ENCODE measurements around the gene FKBP3.
"Not testable (repeated sequence)": the region's sequence is repeated elsewhere in the genome, so short reads cannot be mapped to it uniquely, and the experiment has no call there.

Gene FKBP3

DNA sequence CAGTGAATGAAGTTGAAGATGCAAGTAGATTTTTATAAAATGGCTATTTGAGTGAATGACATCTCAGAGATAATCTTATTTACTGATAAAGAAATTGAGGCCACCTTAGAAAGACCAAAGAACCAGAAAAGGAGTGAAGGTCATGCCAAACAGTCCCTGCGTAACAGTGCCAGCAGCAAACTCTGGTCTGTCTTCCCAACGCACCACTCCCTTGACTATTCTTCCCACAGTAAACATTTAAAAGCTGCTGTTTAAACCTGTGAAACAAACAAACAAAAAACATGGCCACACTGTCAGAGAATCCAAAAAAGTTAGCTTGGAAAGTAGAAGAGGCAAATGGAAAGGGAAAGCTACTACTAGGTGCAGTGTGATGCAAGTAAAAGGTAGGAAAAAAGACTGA, 51.9 kb downstream of the FKBP3 start:
- H3K4me1 ChIP-seq (ENCODE audit: control insufficient read depth, insufficient read depth, low read length), result peaks cover 9% of the 10 kb centered on the region
- H3K9ac ChIP-seq (ENCODE audit: low read length), result no peak overlapping the region
- H3K9me3 ChIP-seq (ENCODE audit: control insufficient read depth, insufficient read depth, low read depth, low read length), result no peaks in the 10 kb centered on the region
- H3K36me3 ChIP-seq (ENCODE audit: control insufficient read depth, insufficient read depth, low read length), result no peaks in the 10 kb centered on the region
- H3K27ac ChIP-seq (ENCODE audit: low read depth, low read length), result no peak overlapping the region
- H3K27me3 ChIP-seq (ENCODE audit: control insufficient read depth, insufficient read depth, low read length), result no peaks in the 10 kb centered on the region
- no peak overlapping the region for H3K4me3 ChIP-seq (ENCODE audit: low read depth, low read length)

DNA sequence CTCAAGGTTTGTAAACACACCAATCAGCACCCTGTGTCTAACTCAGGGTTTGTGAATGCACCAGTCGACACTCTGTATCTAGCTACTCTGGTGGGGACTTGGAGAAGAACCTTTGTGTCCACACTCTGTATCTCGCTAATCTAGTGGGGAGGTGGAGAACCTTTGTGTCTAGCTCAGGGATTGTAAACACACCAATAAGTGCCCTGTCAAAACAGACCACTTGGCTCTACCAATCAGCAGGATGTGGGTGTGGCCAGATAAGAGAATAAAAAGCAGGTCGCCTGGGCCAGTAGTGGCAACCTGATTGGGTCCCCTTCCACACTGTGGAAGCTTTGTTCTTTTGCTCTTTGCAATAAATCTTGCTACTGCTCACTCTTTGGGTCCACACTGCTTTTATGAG, 53.2 kb downstream of the FKBP3 start:
- peaks cover 15% of the 10 kb centered on the region for H3K4me1 ChIP-seq (ENCODE audit: control insufficient read depth, insufficient read depth, low read length)
- H3K9me3 ChIP-seq (ENCODE audit: control insufficient read depth, insufficient read depth, low read depth, low read length); H3K27ac ChIP-seq (ENCODE audit: low read depth, low read length); H3K36me3 ChIP-seq (ENCODE audit: control insufficient read depth, insufficient read depth, low read length); H3K27me3 ChIP-seq (ENCODE audit: control insufficient read depth, insufficient read depth, low read length); H3K9ac ChIP-seq (ENCODE audit: low read length); H3K4me3 ChIP-seq (ENCODE audit: low read depth, low read length): not testable (repeated sequence)

DNA sequence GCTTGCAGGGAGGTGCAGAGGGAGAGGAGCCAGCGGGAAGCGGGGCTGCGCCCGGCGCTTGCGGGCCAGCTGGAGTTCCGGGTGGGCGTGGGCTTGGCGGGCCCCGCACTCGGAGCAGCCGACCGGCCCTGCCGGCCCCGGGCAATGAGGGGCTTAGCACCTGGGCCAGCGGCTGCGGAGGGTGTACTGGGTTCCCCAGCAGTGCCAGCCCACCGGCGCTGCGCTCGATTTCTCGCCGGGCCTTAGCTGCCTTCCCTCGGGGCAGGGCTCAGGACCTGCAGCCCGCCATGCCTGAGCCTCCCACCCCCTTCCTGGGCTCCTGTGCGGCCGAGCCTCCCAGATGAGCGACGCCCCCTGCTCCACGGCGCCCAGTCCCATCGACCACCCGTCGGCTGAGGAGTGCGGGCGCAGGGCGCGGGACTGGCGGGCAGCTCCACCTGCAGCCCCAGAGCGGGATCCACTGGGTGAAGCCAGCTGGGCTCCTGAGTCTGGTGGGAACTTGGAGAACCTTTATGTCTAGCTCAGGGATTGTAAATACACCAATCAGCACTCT, 53.8 kb downstream of the FKBP3 start:
- not testable (repeated sequence) for H3K9ac ChIP-seq (ENCODE audit: low read length); H3K27me3 ChIP-seq (ENCODE audit: control insufficient read depth, insufficient read depth, low read length)

DNA sequence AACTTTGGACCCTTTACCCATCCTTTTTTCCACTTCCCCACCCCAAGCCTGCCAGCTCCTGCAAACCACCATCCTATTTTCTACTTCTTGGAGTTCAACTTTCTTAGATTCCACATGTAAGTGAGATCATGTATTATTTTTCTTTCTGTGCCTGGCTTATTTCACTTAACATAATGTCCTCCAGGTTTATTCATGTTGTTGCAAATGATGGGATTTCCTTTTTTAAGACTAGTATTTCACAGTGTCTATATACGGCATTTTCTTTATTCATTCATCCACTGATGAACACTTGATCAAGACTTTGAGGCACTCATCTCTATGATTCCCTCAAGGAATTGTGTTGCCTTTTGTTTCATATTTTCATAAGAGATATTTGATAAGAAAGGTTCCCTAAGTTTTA, 56.0 kb downstream of the FKBP3 start:
- no peaks in the 10 kb centered on the region for H3K27me3 ChIP-seq (ENCODE audit: control insufficient read depth, insufficient read depth, low read length)
- H3K36me3 ChIP-seq (ENCODE audit: control insufficient read depth, insufficient read depth, low read length), result peaks cover 4% of the 10 kb centered on the region; the same call in 1 of the 2 replicates
- no peak overlapping the region for H3K9ac ChIP-seq (ENCODE audit: low read length)
- no peak overlapping the region for H3K27ac ChIP-seq (ENCODE audit: low read depth, low read length)
- no peak overlapping the region for H3K4me3 ChIP-seq (ENCODE audit: low read depth, low read length)
- H3K4me1 ChIP-seq (ENCODE audit: control insufficient read depth, insufficient read depth, low read length), result peaks cover 11% of the 10 kb centered on the region
- H3K9me3 ChIP-seq (ENCODE audit: control insufficient read depth, insufficient read depth, low read depth, low read length), result no peaks in the 10 kb centered on the region

More for the DNA sequence above, 53.8 kb downstream of the FKBP3 start:
- not testable (repeated sequence) for H3K4me3 ChIP-seq (ENCODE audit: low read depth, low read length); H3K27ac ChIP-seq (ENCODE audit: low read depth, low read length); H3K9me3 ChIP-seq (ENCODE audit: control insufficient read depth, insufficient read depth, low read depth, low read length); H3K36me3 ChIP-seq (ENCODE audit: control insufficient read depth, insufficient read depth, low read length)
- H3K4me1 ChIP-seq (ENCODE audit: control insufficient read depth, insufficient read depth, low read length), result peaks cover 14% of the 10 kb centered on the region

DNA sequence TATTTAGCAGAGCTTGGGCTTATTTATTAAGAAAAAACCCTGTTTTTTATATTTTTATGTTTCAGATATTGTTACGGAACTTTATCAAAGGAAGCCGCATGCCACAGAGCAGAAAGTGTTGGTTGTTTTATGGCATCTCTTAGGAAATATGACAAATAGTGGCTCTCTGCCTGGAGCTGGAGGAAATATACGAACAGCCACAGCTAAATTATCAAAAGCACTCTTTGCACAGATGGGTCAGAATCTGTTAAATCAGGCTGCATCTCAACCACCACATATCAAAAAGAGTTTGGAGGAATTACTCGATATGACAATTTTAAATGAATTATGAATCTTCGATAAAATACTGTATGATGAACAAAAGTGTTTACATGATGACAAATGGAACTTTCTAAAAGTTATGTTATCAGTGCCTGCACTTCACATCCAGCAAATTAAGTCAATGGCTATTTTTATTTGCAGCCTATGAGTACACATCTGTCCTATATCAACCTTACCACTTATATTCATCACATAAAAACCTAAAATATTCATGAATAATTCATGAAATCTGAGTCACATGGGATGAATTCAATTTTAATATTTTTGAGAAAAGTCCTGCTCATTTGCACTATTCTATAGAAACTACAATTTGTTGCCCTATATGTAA, 60.9 kb downstream of the FKBP3 start:
- Histone ChIP-seq H3K4me1 (ENCODE audit: control insufficient read depth, insufficient read depth, low read length) (peaks cover 8% of the 10 kb centered on the region; the same call in 1 of the 2 replicates), H3K9me3 (ENCODE audit: control insufficient read depth, insufficient read depth, low read depth, low read length) (no peaks in the 10 kb centered on the region), H3K36me3 (ENCODE audit: control insufficient read depth, insufficient read depth, low read length) (peaks cover 7% of the 10 kb centered on the region), H3K9ac (ENCODE audit: low read length) (no peak overlapping the region), H3K4me3 (ENCODE audit: low read depth, low read length) (no peak overlapping the region), H3K27ac (ENCODE audit: low read depth, low read length) (no peak overlapping the region), H3K27me3 (ENCODE audit: control insufficient read depth, insufficient read depth, low read length) (no peaks in the 10 kb centered on the region)

DNA sequence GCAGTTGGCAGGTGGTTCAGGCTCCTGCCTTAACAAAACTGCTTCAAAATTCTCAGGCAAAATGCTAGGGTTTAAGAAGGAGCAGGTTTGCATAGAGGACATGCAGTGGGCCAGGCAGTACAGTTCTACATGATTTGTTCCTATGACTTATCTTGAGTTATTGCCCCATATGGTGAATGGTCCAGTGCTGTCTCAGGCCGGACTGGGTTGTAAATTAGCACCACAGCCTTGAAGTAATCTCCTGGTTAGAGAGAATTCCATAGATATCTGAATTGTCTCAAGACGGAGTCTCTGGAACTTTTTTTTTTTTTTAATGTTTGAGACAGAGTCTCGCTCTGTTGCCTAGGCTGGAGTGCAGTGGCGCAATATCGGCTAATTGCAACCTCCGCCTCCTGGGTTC, 62.2 kb downstream of the FKBP3 start:
- Histone ChIP-seq H3K36me3 (ENCODE audit: control insufficient read depth, insufficient read depth, low read length) (peaks cover 7% of the 10 kb centered on the region), H3K27ac (ENCODE audit: low read depth, low read length) (no peak overlapping the region), H3K4me3 (ENCODE audit: low read depth, low read length) (no peak overlapping the region), H3K27me3 (ENCODE audit: control insufficient read depth, insufficient read depth, low read length) (no peaks in the 10 kb centered on the region), H3K9me3 (ENCODE audit: control insufficient read depth, insufficient read depth, low read depth, low read length) (no peaks in the 10 kb centered on the region), H3K9ac (ENCODE audit: low read length) (no peak overlapping the region), H3K4me1 (ENCODE audit: control insufficient read depth, insufficient read depth, low read length) (peaks cover 8% of the 10 kb centered on the region; the same call in 1 of the 2 replicates)

DNA sequence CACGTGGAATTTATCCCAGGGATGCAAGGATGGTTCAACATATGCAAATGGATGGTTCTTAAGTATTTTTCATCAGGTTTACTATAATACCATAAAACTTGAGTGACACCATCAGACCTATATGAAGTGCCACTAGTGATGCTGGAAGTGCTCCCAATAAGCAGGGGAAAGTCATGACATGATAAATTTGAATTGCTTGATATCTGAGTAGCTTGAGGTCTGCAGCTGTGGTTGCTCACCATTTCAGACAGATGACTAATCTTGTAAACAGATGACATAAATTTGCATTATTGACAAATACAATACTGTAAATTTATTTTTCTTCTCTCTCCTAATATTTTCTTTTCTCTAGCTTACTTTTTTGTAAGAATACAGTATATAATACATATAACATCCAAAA, 64.1 kb downstream of the FKBP3 start:
- Histone ChIP-seq H3K27ac (ENCODE audit: low read depth, low read length) (no peak overlapping the region), H3K9me3 (ENCODE audit: control insufficient read depth, insufficient read depth, low read depth, low read length) (no peaks in the 10 kb centered on the region), H3K27me3 (ENCODE audit: control insufficient read depth, insufficient read depth, low read length) (no peaks in the 10 kb centered on the region), H3K9ac (ENCODE audit: low read length) (no peak overlapping the region), H3K4me3 (ENCODE audit: low read depth, low read length) (no peak overlapping the region), H3K36me3 (ENCODE audit: control insufficient read depth, insufficient read depth, low read length) (peaks cover 7% of the 10 kb centered on the region), H3K4me1 (ENCODE audit: control insufficient read depth, insufficient read depth, low read length) (no peaks in the 10 kb centered on the region)

DNA sequence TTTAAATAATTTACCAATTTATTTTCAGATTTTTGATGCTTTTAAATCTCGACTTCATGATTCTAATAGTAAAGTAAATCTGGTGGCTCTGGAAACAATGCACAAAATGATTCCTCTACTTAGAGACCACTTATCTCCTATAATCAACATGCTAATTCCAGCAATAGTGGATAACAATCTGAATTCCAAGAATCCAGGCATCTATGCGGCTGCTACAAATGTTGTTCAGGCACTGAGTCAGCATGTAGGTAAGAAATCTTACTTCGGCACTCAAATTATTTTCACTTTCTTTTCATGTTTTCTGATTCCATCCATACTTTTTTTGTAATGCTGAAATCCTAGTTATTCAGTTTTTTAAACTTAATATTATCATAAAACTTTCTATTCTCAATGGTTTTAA, 65.9 kb downstream of the FKBP3 start:
- Histone ChIP-seq H3K36me3 (ENCODE audit: control insufficient read depth, insufficient read depth, low read length) (peaks cover 3% of the 10 kb centered on the region; the same call in 1 of the 2 replicates), H3K9me3 (ENCODE audit: control insufficient read depth, insufficient read depth, low read depth, low read length) (no peaks in the 10 kb centered on the region), H3K9ac (ENCODE audit: low read length) (no peak overlapping the region), H3K27ac (ENCODE audit: low read depth, low read length) (no peak overlapping the region), H3K4me3 (ENCODE audit: low read depth, low read length) (no peak overlapping the region), H3K4me1 (ENCODE audit: control insufficient read depth, insufficient read depth, low read length) (no peaks in the 10 kb centered on the region), H3K27me3 (ENCODE audit: control insufficient read depth, insufficient read depth, low read length) (no peaks in the 10 kb centered on the region)

DNA sequence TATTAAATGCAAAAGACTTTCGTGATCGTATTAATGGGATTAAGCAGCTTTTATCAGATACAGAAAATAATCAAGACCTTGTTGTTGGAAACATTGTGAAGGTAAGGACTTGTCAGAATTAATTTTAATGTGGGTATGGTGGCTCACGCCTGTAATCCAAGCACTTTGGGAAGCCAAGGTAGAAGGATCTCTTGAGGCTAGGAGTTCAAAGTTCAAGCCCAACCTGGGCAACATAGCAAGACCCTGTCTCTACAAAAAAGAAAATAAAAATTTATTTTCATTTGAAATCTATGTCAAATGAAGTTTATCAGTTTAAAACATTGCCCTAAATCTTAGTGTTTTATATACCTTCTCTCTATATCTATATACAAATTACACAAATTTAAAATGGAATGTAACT, 67.6 kb downstream of the FKBP3 start:
- H3K4me3 ChIP-seq (ENCODE audit: low read depth, low read length), result no peak overlapping the region
- peaks cover 3% of the 10 kb centered on the region; the same call in 1 of the 2 replicates for H3K36me3 ChIP-seq (ENCODE audit: control insufficient read depth, insufficient read depth, low read length)
- H3K27ac ChIP-seq (ENCODE audit: low read depth, low read length), result no peak overlapping the region
- H3K9me3 ChIP-seq (ENCODE audit: control insufficient read depth, insufficient read depth, low read depth, low read length), result no peaks in the 10 kb centered on the region
- no peak overlapping the region for H3K9ac ChIP-seq (ENCODE audit: low read length)
- no peaks in the 10 kb centered on the region for H3K4me1 ChIP-seq (ENCODE audit: control insufficient read depth, insufficient read depth, low read length)
- H3K27me3 ChIP-seq (ENCODE audit: control insufficient read depth, insufficient read depth, low read length), result no peaks in the 10 kb centered on the region

DNA sequence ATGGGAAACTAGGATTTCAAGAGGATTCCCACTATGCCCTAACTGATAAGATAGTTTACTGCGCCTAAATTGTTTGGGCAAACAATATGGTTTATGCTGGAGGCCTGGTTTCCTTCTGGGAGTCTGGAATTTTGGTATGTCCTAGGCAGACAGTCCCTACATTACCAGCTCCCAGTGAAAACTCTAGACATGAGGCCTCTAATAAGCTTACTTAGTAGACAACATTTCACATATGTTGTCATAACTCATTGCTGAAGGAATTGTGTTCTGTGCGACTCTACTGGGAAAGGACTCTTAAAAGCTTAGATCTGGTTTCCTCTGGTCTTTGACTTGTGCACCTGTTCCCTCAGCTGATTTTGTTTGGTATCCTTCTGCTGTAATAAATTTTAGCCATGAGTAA, 68.3 kb downstream of the FKBP3 start:
- H3K36me3 ChIP-seq (ENCODE audit: control insufficient read depth, insufficient read depth, low read length), result peaks cover 3% of the 10 kb centered on the region; the same call in 1 of the 2 replicates
- no peaks in the 10 kb centered on the region for H3K27me3 ChIP-seq (ENCODE audit: control insufficient read depth, insufficient read depth, low read length)
- no peak overlapping the region for H3K9ac ChIP-seq (ENCODE audit: low read length)
- no peak overlapping the region for H3K27ac ChIP-seq (ENCODE audit: low read depth, low read length)
- no peaks in the 10 kb centered on the region for H3K9me3 ChIP-seq (ENCODE audit: control insufficient read depth, insufficient read depth, low read depth, low read length)
- H3K4me1 ChIP-seq (ENCODE audit: control insufficient read depth, insufficient read depth, low read length), result no peaks in the 10 kb centered on the region
- no peak overlapping the region for H3K4me3 ChIP-seq (ENCODE audit: low read depth, low read length)
